ENCODE measurements around the gene LNP1.

DNA sequence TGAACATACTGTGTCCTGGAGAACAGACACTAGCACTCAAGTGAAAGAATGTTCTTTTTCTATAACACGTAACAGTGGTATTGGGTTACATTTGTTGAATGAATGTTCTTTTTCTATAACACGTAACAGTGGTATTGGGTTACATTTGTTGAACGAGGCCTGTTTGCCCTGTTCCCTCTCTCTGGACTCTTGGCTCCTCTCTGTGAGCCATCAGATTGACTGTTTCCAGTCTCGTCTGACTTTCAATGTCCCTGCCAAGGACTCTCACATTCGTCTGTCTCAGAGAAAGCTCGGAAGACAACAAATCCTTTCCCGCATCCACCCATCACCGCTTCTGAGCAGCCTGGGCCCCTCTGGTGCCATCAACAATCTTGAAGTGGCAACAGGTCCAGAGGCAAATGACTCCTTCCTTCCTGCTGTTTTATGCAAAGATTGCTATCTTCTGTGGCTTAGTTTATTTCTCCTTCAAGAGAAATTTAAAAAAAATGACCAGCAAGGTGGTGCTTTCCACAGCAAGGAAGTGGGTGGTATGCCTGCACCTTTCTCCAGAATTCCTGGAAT, 99.1 kb downstream of the LNP1 start:
- TF ChIP-seq, protein P1, sequence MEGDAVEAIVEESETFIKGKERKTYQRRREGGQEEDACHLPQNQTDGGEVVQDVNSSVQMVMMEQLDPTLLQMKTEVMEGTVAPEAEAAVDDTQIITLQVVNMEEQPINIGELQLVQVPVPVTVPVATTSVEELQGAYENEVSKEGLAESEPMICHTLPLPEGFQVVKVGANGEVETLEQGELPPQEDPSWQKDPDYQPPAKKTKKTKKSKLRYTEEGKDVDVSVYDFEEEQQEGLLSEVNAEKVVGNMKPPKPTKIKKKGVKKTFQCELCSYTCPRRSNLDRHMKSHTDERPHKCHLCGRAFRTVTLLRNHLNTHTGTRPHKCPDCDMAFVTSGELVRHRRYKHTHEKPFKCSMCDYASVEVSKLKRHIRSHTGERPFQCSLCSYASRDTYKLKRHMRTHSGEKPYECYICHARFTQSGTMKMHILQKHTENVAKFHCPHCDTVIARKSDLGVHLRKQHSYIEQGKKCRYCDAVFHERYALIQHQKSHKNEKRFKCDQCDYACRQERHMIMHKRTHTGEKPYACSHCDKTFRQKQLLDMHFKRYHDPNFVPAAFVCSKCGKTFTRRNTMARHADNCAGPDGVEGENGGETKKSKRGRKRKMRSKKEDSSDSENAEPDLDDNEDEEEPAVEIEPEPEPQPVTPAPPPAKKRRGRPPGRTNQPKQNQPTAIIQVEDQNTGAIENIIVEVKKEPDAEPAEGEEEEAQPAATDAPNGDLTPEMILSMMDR (IDR thresholded peaks at IDR 0.05): no peak
- TF ChIP-seq POLR2A (IDR thresholded peaks at IDR 0.05): no peak
- no peak for TF ChIP-seq EP300 (IDR thresholded peaks at IDR 0.05)
- no peak for TF ChIP-seq POLR2AphosphoS5 (IDR thresholded peaks at IDR 0.05)
